GM21619 (cell line): ENCODE measurements around the gene RPL36AL.
"Not testable (repeated sequence)": the region's sequence is repeated elsewhere in the genome, so short reads cannot be mapped to it uniquely, and the experiment has no call there.

Source experiments
- ATAC-seq: cut with Tn5 transposase; IDR thresholded peaks from one replicate; pipeline ENCODE4 v1.9.1; 2021; ENCODE audit not compliant: unreplicated experiment

The RPL36AL gene

GRCh38 chr14:49620182-49621113 lies at the start of gene RPL36AL, which contains the start of gene MGAT2:
RPL36AL (minus strand) TSS chr14:49620626; CDS start chr14:49619104, 1,522 bp downstream.
MGAT2 (plus strand) TSS chr14:49620799; CDS start chr14:49621269, 470 bp downstream.
- peak; percentile 94 for ATAC-seq

- no peak for ATAC-seq
These were observed 39.4 kb upstream of the RPL36AL start for GRCh38 chr14:49659526-49660455.

- ATAC-seq: not testable (repeated sequence)
These were observed 37.1 kb upstream of the RPL36AL start for GRCh38 chr14:49657500-49657899.

- ATAC-seq: no peak
These were observed 34.1 kb upstream of the RPL36AL start for GRCh38 chr14:49654511-49654910.

- ATAC-seq: no peak
These were observed 33.1 kb upstream of the RPL36AL start for GRCh38 chr14:49653508-49653907.

GRCh38 chr14:49642163-49642562 lies 21.7 kb upstream of the RPL36AL start:
- ATAC-seq: no peak

GRCh38 chr14:49641697-49642129 lies 21.3 kb upstream of the RPL36AL start:
- ATAC-seq: no peak

GRCh38 chr14:49640540-49641417 lies 20.4 kb upstream of the RPL36AL start:
- ATAC-seq: no peak

GRCh38 chr14:49637534-49638078 lies 17.2 kb upstream of the RPL36AL start:
- ATAC-seq: no peak

- no peak for ATAC-seq
These were observed 16.4 kb upstream of the RPL36AL start for GRCh38 chr14:49636866-49637265.

GRCh38 chr14:49634547-49635334 lies 14.3 kb upstream of the RPL36AL start, which contains the start of gene DNAAF2:
DNAAF2 (minus strand) TSS chr14:49635244; CDS start chr14:49635149, 95 bp downstream.
- ATAC-seq: peak; percentile 23

GRCh38 chr14:49633640-49634546 lies 13.5 kb upstream of the RPL36AL start:
- peak; percentile 74 for ATAC-seq

- ATAC-seq: no peak
These were observed 3.8 kb upstream of the RPL36AL start for GRCh38 chr14:49623941-49624839.

- no peak for ATAC-seq
These were observed 3.0 kb upstream of the RPL36AL start for GRCh38 chr14:49623387-49623786.

- ATAC-seq: no peak
These were observed 1.7 kb upstream of the RPL36AL start for GRCh38 chr14:49622022-49622607.

GRCh38 chr14:49621114-49621881 lies 872 bp upstream of the RPL36AL start:
- peak; percentile 25 for ATAC-seq
